Kidney tubule cell (primary cell): Measurements from ENCODE around the gene LIN7B.

Source experiments
- DNase-seq: peaks from one replicate; pipeline ENCODE4 v3.0.0-alpha.2; 2018; ENCODE audit warnings: low spot score

Gene LIN7B

GRCh38 chr19:49165865-49166301, 51.7 kb downstream of the LIN7B start:
- DNase-seq = no peak

GRCh38 chr19:49167857-49168409, 53.8 kb downstream of the LIN7B start:
- DNase-seq = no peak
